22Rv1 (cell line): ENCODE measurements around the gene TGFBR2.

Experiments
- H3K27ac ChIP-seq: fragments of 450-650 bp; 2 replicates; pipeline ENCODE4 v1.5.1; 2017
- CTCF ChIP-seq: fragments of 450-650 bp; IDR thresholded peaks from 2 replicates; pipeline ENCODE4 v1.5.1; 2017; ENCODE audit warnings: mild to moderate bottlenecking
- ZFX ChIP-seq: fragments of 450-650 bp; IDR thresholded peaks from 2 replicates; pipeline ENCODE4 v1.6.1; 2017; ENCODE audit warnings: antibody characterized with exemption, borderline replicate concordance

TGFBR2 gene

GRCh38 chr3:30698549-30698948 is 92.1 kb downstream of the TGFBR2 start:
- no peak overlapping the region for H3K27ac ChIP-seq
- TF ChIP-seq ZFX (no peak), CTCF (no peak)

GRCh38 chr3:30699927-30700326 is 93.5 kb downstream of the TGFBR2 start:
- TF ChIP-seq CTCF (no peak), ZFX (no peak)
- no peak overlapping the region for H3K27ac ChIP-seq

- no peak for TF ChIP-seq CTCF
- TF ChIP-seq ZFX, result no peak
Measured at GRCh38 chr3:30700702-30701321, 94.4 kb downstream of the TGFBR2 start.

GRCh38 chr3:30702038-30702827 is 95.8 kb downstream of the TGFBR2 start:
- H3K27ac ChIP-seq, result no peak overlapping the region
- TF ChIP-seq CTCF, result no peak
- TF ChIP-seq ZFX, result no peak

More at GRCh38 chr3:30700702-30701321, 94.4 kb downstream of the TGFBR2 start:
- H3K27ac ChIP-seq, result no peak overlapping the region

- H3K27ac ChIP-seq, result no peak overlapping the region
- TF ChIP-seq ZFX (no peak), CTCF (no peak)
Measured at GRCh38 chr3:30702828-30703397, 96.5 kb downstream of the TGFBR2 start.

GRCh38 chr3:30704931-30705890 is 98.8 kb downstream of the TGFBR2 start:
- H3K27ac ChIP-seq, result no peak overlapping the region

More at GRCh38 chr3:30704931-30705890, 98.8 kb downstream of the TGFBR2 start:
- no peak for TF ChIP-seq ZFX
- TF ChIP-seq CTCF, result no peak
